ENCODE results near the gene SOBP.

DNA sequence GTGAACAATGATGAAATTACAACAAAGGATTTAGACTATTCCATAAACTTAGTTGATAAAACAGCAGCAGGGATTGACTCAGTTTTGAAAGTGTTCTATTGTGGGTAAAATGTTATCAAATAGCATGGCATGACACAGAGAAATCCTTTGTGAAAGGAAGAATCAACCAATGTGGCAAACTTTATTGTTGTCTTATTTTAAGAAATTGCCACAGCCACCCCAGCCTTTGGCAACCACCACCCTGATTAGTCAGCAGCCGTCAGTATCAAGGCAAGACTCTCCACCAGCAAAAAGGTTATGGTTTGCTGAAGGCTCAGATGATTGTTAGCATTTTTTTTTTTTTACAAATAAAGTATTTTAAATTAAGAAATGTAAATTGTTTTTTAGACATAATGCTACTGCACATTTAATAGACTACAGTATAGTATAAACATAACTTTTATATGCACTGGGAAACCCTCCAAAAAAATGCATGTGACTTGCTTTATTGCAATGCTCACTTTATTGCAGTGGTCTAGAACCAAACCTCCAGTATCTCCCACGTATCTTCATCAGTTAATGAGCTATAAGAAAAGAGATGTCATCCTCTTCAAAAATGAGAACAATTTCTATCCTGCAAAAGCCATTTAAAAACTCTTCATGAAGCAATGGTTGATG is 162.7 kb downstream of the SOBP start:
- TF ChIP-seq POLR2A (IDR thresholded peaks at IDR 0.05) = no peak
- TF ChIP-seq POLR2AphosphoS5 (IDR thresholded peaks at IDR 0.05) = no peak
- TF ChIP-seq, protein P1, sequence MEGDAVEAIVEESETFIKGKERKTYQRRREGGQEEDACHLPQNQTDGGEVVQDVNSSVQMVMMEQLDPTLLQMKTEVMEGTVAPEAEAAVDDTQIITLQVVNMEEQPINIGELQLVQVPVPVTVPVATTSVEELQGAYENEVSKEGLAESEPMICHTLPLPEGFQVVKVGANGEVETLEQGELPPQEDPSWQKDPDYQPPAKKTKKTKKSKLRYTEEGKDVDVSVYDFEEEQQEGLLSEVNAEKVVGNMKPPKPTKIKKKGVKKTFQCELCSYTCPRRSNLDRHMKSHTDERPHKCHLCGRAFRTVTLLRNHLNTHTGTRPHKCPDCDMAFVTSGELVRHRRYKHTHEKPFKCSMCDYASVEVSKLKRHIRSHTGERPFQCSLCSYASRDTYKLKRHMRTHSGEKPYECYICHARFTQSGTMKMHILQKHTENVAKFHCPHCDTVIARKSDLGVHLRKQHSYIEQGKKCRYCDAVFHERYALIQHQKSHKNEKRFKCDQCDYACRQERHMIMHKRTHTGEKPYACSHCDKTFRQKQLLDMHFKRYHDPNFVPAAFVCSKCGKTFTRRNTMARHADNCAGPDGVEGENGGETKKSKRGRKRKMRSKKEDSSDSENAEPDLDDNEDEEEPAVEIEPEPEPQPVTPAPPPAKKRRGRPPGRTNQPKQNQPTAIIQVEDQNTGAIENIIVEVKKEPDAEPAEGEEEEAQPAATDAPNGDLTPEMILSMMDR (IDR thresholded peaks at IDR 0.05) = no peak

Data from upper lobe of left lung (tissue), 4 donors.